PC-9 (cell line): ENCODE results near the gene FLT4. TPM values are rescaled to one million over a fixed set of nuclear protein-coding genes. Genes with fewer than 3 reads are reported as not detected.

Experiments used
- BruUV-seq: library from RNA; stranded (reverse); fragments of 400-500 nt; replicated peaks from 2 replicates; lab custom pipeline; 2021; lab: Mats Ljungman, UMichigan
- CTCF ChIA-PET: fragments of 300-600 bp; sonication (Branson Sonifier 250); formaldehyde crosslinking; loops from one replicate; lab custom pipeline; 2022; ENCODE audit warnings: antibody characterized with exemption; lab: Charles Lee
- POLR2A ChIA-PET: fragments of 300-600 bp; sonication (Branson Sonifier 250); formaldehyde crosslinking; loops from one replicate; lab custom pipeline; 2022; ENCODE audit warnings: antibody characterized with exemption; ENCODE audit not compliant: unreplicated experiment; lab: Charles Lee
- DNase-seq, 2 experiments: peaks; one replicate each; pipeline versions ENCODE4 v3.0.0 to v3.0.0-alpha.2; 2015 to 2022; ENCODE audit warnings: mixed read lengths in 1 of 2
- H2AFZ ChIP-seq: fragments of 200-600 bp; sonication (generic); 2 replicates; pipeline ENCODE4 v1.8.1; 2017; ENCODE audit warnings: antibody characterized with exemption
- H3F3A ChIP-seq: fragments of 200-600 bp; sonication (generic); 2 replicates; pipeline ENCODE4 v1.8.1; 2017; ENCODE audit warnings: antibody characterized with exemption, mild to moderate bottlenecking, low read depth; ENCODE audit not compliant: insufficient read depth
- H3K27ac ChIP-seq: fragments of 200-600 bp; sonication (generic); 2 replicates; pipeline ENCODE4 v1.6.1; 2016; ENCODE audit warnings: mixed run types
- H3K27me3 ChIP-seq: fragments of 200-600 bp; sonication (generic); 2 replicates; pipeline ENCODE4 v1.6.1; 2016; ENCODE audit warnings: low read depth, mixed run types; ENCODE audit not compliant: insufficient read depth
- H3K36me3 ChIP-seq: fragments of 200-600 bp; sonication (generic); 2 replicates; pipeline ENCODE4 v1.6.1; 2016; ENCODE audit warnings: low read depth, mixed run types
- H3K4me1 ChIP-seq: fragments of 200-600 bp; sonication (generic); replicated peaks from 2 replicates; pipeline ENCODE4 v1.6.1; 2016; ENCODE audit warnings: mixed run types; ENCODE audit not compliant: insufficient read depth
- H3K4me2 ChIP-seq: fragments of 200-600 bp; sonication (generic); 2 replicates; pipeline ENCODE4 v1.6.1; 2017; ENCODE audit warnings: mixed run types
- H3K4me3 ChIP-seq: fragments of 200-600 bp; sonication (generic); 2 replicates; pipeline ENCODE4 v1.6.1; 2016; ENCODE audit warnings: mixed run types
- H3K79me2 ChIP-seq: fragments of 200-600 bp; sonication (generic); 2 replicates; pipeline ENCODE4 v1.6.1; 2017; ENCODE audit warnings: low read depth, mixed run types
- H3K9me2 ChIP-seq: fragments of 200-600 bp; sonication (generic); 2 replicates; pipeline ENCODE4 v1.8.1; 2017; ENCODE audit warnings: mild to moderate bottlenecking; ENCODE audit not compliant: insufficient read depth
- H3K9me3 ChIP-seq: fragments of 200-600 bp; sonication (generic); 2 replicates; pipeline ENCODE4 v1.8.1; 2016; ENCODE audit warnings: low read depth; ENCODE audit not compliant: insufficient read depth
- H4K20me1 ChIP-seq: fragments of 200-600 bp; sonication (generic); 2 replicates; pipeline ENCODE4 v1.8.1; 2017; ENCODE audit not compliant: insufficient read depth
- CTCF ChIP-seq: fragments of 200-600 bp; sonication (generic); conservative IDR thresholded peaks from 2 replicates; pipeline ENCODE4 v1.6.1; 2017; ENCODE audit warnings: mixed run types, antibody characterized with exemption, mild to moderate bottlenecking, moderate library complexity
- EZH2 ChIP-seq: fragments of 200-600 bp; sonication (generic); IDR thresholded peaks from 2 replicates; pipeline ENCODE4 v1.8.0; 2017; ENCODE audit warnings: antibody characterized with exemption, low read depth
- intact Hi-C: fragments of 100-400 bp; cut with micrococcal nuclease; formaldehyde crosslinking; loops from one replicate; pipeline ENCODE4 v1.10.0; 2022; ENCODE audit not compliant: unreplicated experiment
- total RNA-seq: library from RNA; stranded (reverse); gene quantifications from 2 replicates; pipeline ENCODE4 v1.2.3, GENCODE V29; 2021

The FLT4 gene
- total RNA-seq, 1 experiment from 2014 or later = not detected

- Histone ChIP-seq H3K4me1 (no peaks in the 10 kb centered on the region), H3F3A (no peaks in the 10 kb centered on the region), H3K79me2 (no peaks in the 10 kb centered on the region), H3K9me3 (no peaks in the 10 kb centered on the region), H2AFZ (no peak overlapping the region), H3K4me2 (no peak overlapping the region), H3K27me3 (peaks cover 61% of the 10 kb centered on the region), H3K27ac (no peak overlapping the region), H3K9me2 (no peaks in the 10 kb centered on the region), H3K36me3 (no peaks in the 10 kb centered on the region), H4K20me1 (no peaks in the 10 kb centered on the region), H3K4me3 (no peak overlapping the region)
- intact Hi-C loops = no loop called here
- TF ChIP-seq EZH2 (no peak), CTCF (no peak)
- no TSS peak for BruUV-seq
- no peak for DNase-seq
- ChIA-PET POLR2A (no interaction called here), CTCF (no interaction called here)
Measured at GRCh38 chr5:180636403-180637075, 12.9 kb downstream of the FLT4 start.

GRCh38 chr5:180636016-180636402, 13.4 kb downstream of the FLT4 start:
- no peaks in the 10 kb centered on the region for H3K79me2 ChIP-seq
- H3K4me1 ChIP-seq = no peaks in the 10 kb centered on the region
- no peaks in the 10 kb centered on the region for H3K9me2 ChIP-seq
- H2AFZ ChIP-seq = no peak overlapping the region
- ChIA-PET POLR2A (no interaction called here), CTCF (no interaction called here)
- no peak overlapping the region for H3K27ac ChIP-seq
- H3K36me3 ChIP-seq = no peaks in the 10 kb centered on the region
- H3K9me3 ChIP-seq = no peaks in the 10 kb centered on the region
- H3F3A ChIP-seq = no peaks in the 10 kb centered on the region
- H3K4me3 ChIP-seq = no peak overlapping the region
- no peaks in the 10 kb centered on the region for H4K20me1 ChIP-seq
- no peak for DNase-seq
- intact Hi-C loops = no loop called here
- H3K4me2 ChIP-seq = no peak overlapping the region
- H3K27me3 ChIP-seq = peaks cover 60% of the 10 kb centered on the region
- TF ChIP-seq CTCF = no peak
- TF ChIP-seq EZH2 = no peak
- no TSS peak for BruUV-seq

GRCh38 chr5:180633283-180634177, 15.9 kb downstream of the FLT4 start:
- Histone ChIP-seq H3K36me3 (no peaks in the 10 kb centered on the region), H3K9me3 (no peaks in the 10 kb centered on the region), H3K4me1 (no peaks in the 10 kb centered on the region), H3K4me3 (no peak overlapping the region), H3F3A (no peaks in the 10 kb centered on the region), H3K27me3 (peaks cover 67% of the 10 kb centered on the region), H3K79me2 (no peaks in the 10 kb centered on the region), H3K9me2 (no peaks in the 10 kb centered on the region), H3K4me2 (no peak overlapping the region), H3K27ac (no peak overlapping the region), H4K20me1 (no peaks in the 10 kb centered on the region), H2AFZ (no peak overlapping the region)
- CTCF ChIA-PET = interaction anchor here (0.6 kb wide), 2 partner anchors 139 to 274 kb away, joined by 3 read pairs; no protein-coding TSS in a partner anchor
- POLR2A ChIA-PET = no interaction called here
- DNase-seq = no peak
- no peak for TF ChIP-seq EZH2
- TF ChIP-seq CTCF = no peak
- intact Hi-C loops = no loop called here
- BruUV-seq = no TSS peak
